Esophagus squamous epithelium (tissue), 5 donors: Measurements from ENCODE around the gene CCDC197. TPM values are rescaled to one million over a fixed set of nuclear protein-coding genes. Genes with fewer than 3 reads are reported as not detected.

Experiments used
- DNase-seq: peaks from one replicate; lab custom pipeline; 2025; lab: John Stamatoyannopoulos, UW
- H3K27ac ChIP-seq, 4 donors: fragments of 200-600 bp; sonication (generic); one replicate each; pipeline ENCODE4 v1.5.1; 2016 to 2019; ENCODE audit warnings: mild to moderate bottlenecking in 1 of 4
- H3K27me3 ChIP-seq, 4 donors: fragments of 200-600 bp; sonication (generic); 1 replicate in 3 of 4; 2 replicates in 1 of 4; pipeline versions ENCODE4 v1.5.1 to v1.6.0; 2017 to 2021; ENCODE audit warnings: antibody characterized with exemption in 1 of 4
- H3K36me3 ChIP-seq, 3 donors: fragments of 200-600 bp; sonication (generic); one replicate each; pipeline ENCODE4 v1.5.1; 2016 to 2019
- H3K4me1 ChIP-seq, 3 donors: fragments of 200-600 bp; sonication (generic); one replicate each; pipeline ENCODE4 v1.5.1; 2017 to 2019
- H3K4me3 ChIP-seq, 4 donors: fragments of 200-600 bp; sonication (generic); 1 replicate in 3 of 4; 2 replicates in 1 of 4; pipeline ENCODE4 v1.5.1; 2016 to 2019; ENCODE audit warnings: mild to moderate bottlenecking in 2 of 4, moderate library complexity in 1 of 4
- H3K9me3 ChIP-seq, 3 donors: fragments of 200-600 bp; sonication (generic); one replicate each; pipeline ENCODE4 v1.5.1; 2016 to 2019
- CTCF ChIP-seq, 6 experiments: fragments of 450-650 bp in 4 of 6; fragments of 200-600 bp in 2 of 6; sonication (generic) in 2 of 6; IDR thresholded peaks; one replicate each; pipeline ENCODE4 v1.5.1; 2016 to 2019; ENCODE audit warnings: antibody characterized with exemption in 6 of 6, mild to moderate bottlenecking in 4 of 6, moderate library complexity in 4 of 6
- POLR2A ChIP-seq, 4 donors: fragments of 450-650 bp; IDR thresholded peaks; one replicate each; pipeline ENCODE4 v1.6.1; 2017; ENCODE audit warnings: antibody characterized with exemption in 4 of 4, mild to moderate bottlenecking in 4 of 4, moderate library complexity in 3 of 4
- WGBS, 2 donors: methylation state at CpG; one replicate each; pipeline ENCODE4 v1.1.5; 2018; 5-methylcytosine and 5-hydroxymethylcytosine counted together
- intact Hi-C: fragments of 100-400 bp; cut with DNase I; formaldehyde crosslinking; loops from one replicate; pipeline ENCODE4 v1.15.0; 2022
- total RNA-seq, 4 donors: library from RNA; depleted of rRNA; stranded (reverse); fragments of >200 nt; gene quantifications; one replicate each; pipeline ENCODE4 v1.1.0, GENCODE V29; 2016
- donor health status: DM: yes; HTN: yes; CAD: no.

Gene CCDC197
- total RNA-seq, 4 donors from 2014 or later = not detected

- Histone ChIP-seq H3K36me3 (no peaks in the 10 kb centered on the region), H3K9me3 (no peaks in the 10 kb centered on the region), H3K4me3 (no peak overlapping the region), H3K27ac (no peak overlapping the region), H3K27me3 (peaks cover 0 to 26% (median 0%) of the 10 kb centered on the region in 4 donors), H3K4me1 (peaks cover 0 to 29% (median 6%) of the 10 kb centered on the region in 3 donors)
- intact Hi-C loops = no loop called here
- 68 to 75% methylated on average over 6 of the region's 6 CpGs for WGBS, 2 donors
- no peak for DNase-seq
- TF ChIP-seq POLR2A (IDR thresholded peaks at IDR 0.05) = no peak
- no peak for TF ChIP-seq CTCF (IDR thresholded peaks at IDR 0.05)
Observed at GRCh38 chr14:94010625-94011024, 13.5 kb downstream of the CCDC197 start.

GRCh38 chr14:94011795-94012194, 14.7 kb downstream of the CCDC197 start:
- peaks cover 0 to 26% (median 0%) of the 10 kb centered on the region in 4 donors for H3K27me3 ChIP-seq
- WGBS, 2 donors = 22 to 45% methylated on average over 2 of the region's 2 CpGs
- intact Hi-C loops = no loop called here

GRCh38 chr14:94014382-94014781, 17.3 kb downstream of the CCDC197 start:
- WGBS, 2 donors = 27 to 36% methylated on average over 6 of the region's 6 CpGs
- no peak for DNase-seq
- no peaks in the 10 kb centered on the region for H3K9me3 ChIP-seq
- H3K4me1 ChIP-seq = peaks cover 0 to 25% (median 6%) of the 10 kb centered on the region in 3 donors
- intact Hi-C loops = no loop called here
- peaks cover 0 to 17% (median 0%) of the 10 kb centered on the region in 4 donors for H3K27me3 ChIP-seq
- H3K4me3 ChIP-seq = no peak overlapping the region
- TF ChIP-seq CTCF (IDR thresholded peaks at IDR 0.05) (no peak), POLR2A (IDR thresholded peaks at IDR 0.05) (no peak)
- H3K27ac ChIP-seq = no peak overlapping the region
- H3K36me3 ChIP-seq = no peaks in the 10 kb centered on the region

More at GRCh38 chr14:94011795-94012194, 14.7 kb downstream of the CCDC197 start:
- H3K27ac ChIP-seq = no peak overlapping the region
- peaks cover 0 to 29% (median 6%) of the 10 kb centered on the region in 3 donors for H3K4me1 ChIP-seq
- no peak overlapping the region for H3K4me3 ChIP-seq
- no peak for TF ChIP-seq CTCF (IDR thresholded peaks at IDR 0.05)
- DNase-seq = no peak
- no peaks in the 10 kb centered on the region for H3K36me3 ChIP-seq
- H3K9me3 ChIP-seq = no peaks in the 10 kb centered on the region

- 82 to 100% methylated on average over 2 of the region's 2 CpGs for WGBS, 2 donors
- Histone ChIP-seq H3K27ac (no peak overlapping the region), H3K4me3 (no peak overlapping the region), H3K36me3 (no peaks in the 10 kb centered on the region), H3K27me3 (peaks cover 0 to 17% (median 0%) of the 10 kb centered on the region in 4 donors), H3K9me3 (no peaks in the 10 kb centered on the region), H3K4me1 (peaks cover 0 to 16% (median 0%) of the 10 kb centered on the region in 3 donors)
- intact Hi-C loops = no loop called here
- TF ChIP-seq CTCF (IDR thresholded peaks at IDR 0.05) (no peak), POLR2A (IDR thresholded peaks at IDR 0.05) (no peak)
- DNase-seq = no peak
Observed at GRCh38 chr14:94015223-94015622, 18.1 kb downstream of the CCDC197 start.

- 33 to 80% methylated on average over 1 of the region's 8 CpGs for WGBS, 2 donors
- DNase-seq = no peak
- Histone ChIP-seq H3K27ac (no peak overlapping the region), H3K4me1 (peaks cover 0 to 9% (median 0%) of the 10 kb centered on the region in 3 donors), H3K9me3 (no peaks in the 10 kb centered on the region), H3K27me3 (peaks cover 0 to 12% (median 0%) of the 10 kb centered on the region in 4 donors), H3K36me3 (no peaks in the 10 kb centered on the region), H3K4me3 (no peak overlapping the region)
- TF ChIP-seq POLR2A (IDR thresholded peaks at IDR 0.05) = no peak
- TF ChIP-seq CTCF (IDR thresholded peaks at IDR 0.05) = no peak
- intact Hi-C loops = no loop called here
Observed at GRCh38 chr14:94016446-94016976, 19.4 kb downstream of the CCDC197 start.
